Activated CD4-positive, alpha-beta T cell treated with anti-CD3 and anti-CD28 coated beads, Interleukin-2, Interleukin-6, amounts not matched to agents 100 ng/mL and 50 ng/mL, durations not matched to agents 16 hours and 8 hours (primary cell): ENCODE measurements around the gene FAM25G.
"Not testable (repeated sequence)": the region's sequence is repeated elsewhere in the genome, so short reads cannot be mapped to it uniquely, and the experiment has no call there.

Experiments
- DNase-seq: peaks from one replicate; pipeline ENCODE4 v3.0.0-alpha.2; 2020

FAM25G gene

DNA sequence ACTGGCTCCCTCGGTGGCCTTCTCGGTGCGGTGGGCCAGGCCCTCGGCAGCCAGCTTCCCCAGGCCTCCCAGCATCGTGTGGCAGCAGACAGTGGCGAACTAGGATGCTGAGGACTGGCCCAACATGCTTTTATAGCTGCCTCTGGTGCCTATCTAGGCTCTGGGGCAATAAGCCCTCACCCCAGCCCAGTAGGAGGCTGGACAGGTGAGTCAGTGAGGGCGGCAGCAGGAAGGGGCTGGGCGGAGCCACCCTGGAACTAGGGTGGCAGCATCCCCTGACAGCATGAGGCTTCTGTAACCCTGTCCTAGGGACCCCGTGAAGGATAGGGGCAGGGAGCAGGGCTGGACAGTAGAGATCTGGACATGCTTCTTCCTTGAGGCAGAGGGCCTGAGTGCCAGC is at the start of gene FAM25G:
TSS of gene FAM25G (minus strand) at position 101 of the 400 bp plus-strand sequence. CDS start at position 75, 26 bp downstream.
- DNase-seq = not testable (repeated sequence)

GRCh38 chr10:47536430-47536829 is 44.9 kb upstream of the FAM25G start:
- not testable (repeated sequence) for DNase-seq

GRCh38 chr10:47523475-47523874 is 32.0 kb upstream of the FAM25G start, which contains the start of gene AGAP9:
AGAP9 (minus strand) TSS chr10:47523638; CDS start chr10:47523526, 112 bp downstream.
- not testable (repeated sequence) for DNase-seq

- DNase-seq = not testable (repeated sequence)
Measured at GRCh38 chr10:47502313-47502712, 10.8 kb upstream of the FAM25G start.

DNA sequence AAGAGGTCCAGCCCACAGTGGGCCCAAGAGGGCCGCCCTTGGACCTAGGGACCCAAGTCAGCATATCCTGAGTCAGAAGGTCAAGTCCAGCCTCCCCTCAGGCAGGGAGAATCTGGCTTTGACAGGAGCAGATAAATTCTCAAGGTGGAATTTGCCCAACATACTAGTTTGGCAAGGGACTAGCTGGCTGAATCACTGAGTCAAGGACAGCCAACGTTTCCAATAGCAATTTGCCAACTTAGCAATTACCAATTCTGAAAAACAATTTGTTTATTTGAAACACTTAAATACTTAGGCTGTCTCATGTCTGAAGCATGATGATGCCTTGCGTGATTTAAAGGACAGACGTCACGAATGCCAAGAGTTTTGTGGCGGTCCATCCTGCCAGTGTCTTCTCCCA is 2.7 kb upstream of the FAM25G start:
- DNase-seq = not testable (repeated sequence)

GRCh38 chr10:47489630-47490029 is 1.9 kb downstream of the FAM25G start:
- not testable (repeated sequence) for DNase-seq

GRCh38 chr10:47485943-47486342 is 5.6 kb downstream of the FAM25G start:
- peak; percentile 32 for DNase-seq

DNA sequence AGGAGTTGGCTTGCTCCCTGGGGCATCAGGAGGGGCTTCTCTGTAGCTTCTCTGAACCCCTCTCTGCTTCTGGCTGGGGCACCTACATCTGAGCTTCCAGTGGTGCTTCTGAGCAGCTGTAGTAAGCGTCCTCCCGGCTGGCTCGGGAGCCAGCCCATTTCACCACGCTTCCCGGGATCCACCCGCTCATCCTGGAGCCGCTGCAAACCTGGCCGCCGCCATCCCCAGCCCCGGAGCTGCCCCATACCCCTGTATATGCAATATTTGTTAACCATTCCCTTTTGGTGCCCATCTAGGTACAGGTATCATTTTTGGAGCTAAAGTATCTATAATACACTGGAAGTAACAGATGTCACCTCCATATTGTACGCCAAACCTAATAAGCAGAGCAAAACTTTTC is 6.7 kb downstream of the FAM25G start:
- DNase-seq = not testable (repeated sequence)

GRCh38 chr10:47483923-47484322 is 7.6 kb downstream of the FAM25G start, which contains the start of gene ANXA8:
ANXA8 (minus strand) TSS chr10:47484115; CDS start chr10:47483933, 182 bp downstream.
- not testable (repeated sequence) for DNase-seq

- DNase-seq = not testable (repeated sequence)
Measured at GRCh38 chr10:47482367-47482766, 9.1 kb downstream of the FAM25G start.

- DNase-seq = not testable (repeated sequence)
Measured at GRCh38 chr10:47481768-47482181, 9.7 kb downstream of the FAM25G start.

DNA sequence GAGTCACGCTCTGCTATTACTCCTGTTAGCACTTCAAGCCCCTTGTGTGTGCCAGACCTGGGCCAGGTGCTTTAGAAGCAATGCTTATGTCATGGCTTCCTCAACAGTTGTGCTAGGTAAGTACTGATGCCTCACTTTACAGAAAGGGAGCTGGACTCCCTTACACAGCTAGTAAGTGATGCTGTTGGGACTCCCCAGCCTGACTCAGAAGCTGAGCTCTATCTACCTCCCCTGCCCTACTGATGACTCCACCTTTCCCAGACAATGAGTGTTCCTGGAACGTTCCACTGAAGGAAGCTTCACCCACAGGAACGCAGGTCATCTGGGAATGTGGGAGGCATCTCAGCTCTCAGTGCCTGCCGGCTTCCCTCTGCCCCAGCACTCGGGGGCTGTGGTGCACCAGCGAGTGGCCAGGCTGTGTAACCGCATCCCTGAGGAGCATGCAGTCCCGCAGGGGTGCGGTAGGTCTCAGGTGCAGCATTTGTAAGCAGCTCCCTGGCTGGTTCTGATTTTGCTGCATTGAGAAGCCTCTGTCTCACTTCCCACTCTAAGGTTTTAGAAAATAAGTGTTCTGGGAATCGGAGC is 10.2 kb downstream of the FAM25G start:
- not testable (repeated sequence) for DNase-seq

- not testable (repeated sequence) for DNase-seq
Measured at GRCh38 chr10:47480133-47480532, 11.4 kb downstream of the FAM25G start.

DNA sequence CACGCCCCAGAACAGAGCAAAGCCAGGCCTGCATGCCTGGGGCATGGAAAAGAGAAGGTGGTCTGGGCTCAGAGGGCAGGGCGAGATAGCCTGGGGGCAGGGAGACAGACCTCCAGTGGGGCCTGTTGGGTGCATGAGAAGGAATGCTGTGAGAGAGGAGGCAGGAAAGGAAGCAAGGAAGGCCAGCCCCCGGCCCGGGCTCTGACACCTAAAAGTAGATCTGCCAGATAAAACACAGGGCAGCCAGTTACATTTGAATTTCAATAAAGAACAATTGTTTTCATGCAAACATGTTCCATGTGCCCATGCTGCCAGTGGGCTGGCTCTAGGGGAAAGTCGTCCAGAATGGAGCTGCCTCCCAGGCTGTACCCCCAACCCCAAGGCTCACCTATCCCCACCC is 13.4 kb downstream of the FAM25G start:
- DNase-seq = not testable (repeated sequence)

DNA sequence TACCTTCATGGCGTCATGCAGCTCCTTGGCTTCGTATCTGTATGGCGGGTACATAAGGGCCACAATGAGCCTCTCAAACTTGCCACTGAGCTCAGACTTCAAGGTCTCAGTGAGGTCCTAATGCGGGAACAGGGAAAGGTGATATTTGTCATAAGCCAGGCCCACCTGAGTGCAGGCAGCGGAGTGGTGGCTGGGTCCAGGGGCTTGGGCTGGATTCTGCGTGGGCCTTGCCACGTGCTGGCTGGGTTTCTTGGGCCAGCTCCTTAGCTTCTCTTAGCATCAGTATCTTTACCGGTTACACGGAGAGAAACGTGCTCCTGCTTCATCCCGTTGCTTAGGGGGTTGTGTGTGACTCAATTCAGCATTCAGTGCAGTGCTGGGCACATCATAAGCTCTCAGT is 14.4 kb downstream of the FAM25G start:
- not testable (repeated sequence) for DNase-seq

DNA sequence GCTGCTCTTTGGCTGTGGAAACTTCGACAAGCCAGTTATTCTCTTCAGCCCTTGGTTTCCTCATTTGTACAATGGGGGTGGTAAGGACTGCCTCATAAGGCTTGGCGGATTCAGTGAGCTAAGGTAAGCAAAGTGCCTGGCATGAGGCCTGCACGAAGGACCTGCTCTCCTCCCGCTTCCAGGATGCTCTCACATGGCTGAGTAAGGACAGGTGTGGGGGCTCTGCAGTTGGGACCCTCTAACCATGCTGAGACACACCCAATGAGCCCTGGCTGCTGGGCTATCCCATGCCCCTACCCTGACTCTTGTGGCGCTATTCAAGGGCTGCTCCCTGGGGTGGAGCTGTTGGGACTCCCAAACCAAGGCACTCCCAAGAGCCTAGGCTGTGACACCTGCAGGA is 16.4 kb downstream of the FAM25G start:
- not testable (repeated sequence) for DNase-seq

DNA sequence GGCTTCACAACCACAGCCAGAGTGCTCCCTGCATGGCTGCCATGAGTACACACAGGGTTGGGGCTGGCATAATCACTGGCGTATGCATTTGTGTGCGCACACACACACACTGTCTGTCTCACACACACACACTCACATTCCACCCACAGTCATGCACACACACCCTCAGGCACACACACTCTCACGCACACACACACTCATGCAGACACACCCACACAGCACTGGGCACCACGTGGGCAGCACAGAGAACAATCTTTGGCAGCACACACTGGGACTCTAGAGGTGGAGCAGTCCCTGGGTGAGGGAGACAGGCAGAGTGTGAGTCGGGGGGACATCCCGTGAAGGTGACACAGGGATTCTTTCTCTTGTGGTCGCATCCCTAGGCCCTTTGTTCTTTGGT is 18.0 kb downstream of the FAM25G start:
- not testable (repeated sequence) for DNase-seq

DNA sequence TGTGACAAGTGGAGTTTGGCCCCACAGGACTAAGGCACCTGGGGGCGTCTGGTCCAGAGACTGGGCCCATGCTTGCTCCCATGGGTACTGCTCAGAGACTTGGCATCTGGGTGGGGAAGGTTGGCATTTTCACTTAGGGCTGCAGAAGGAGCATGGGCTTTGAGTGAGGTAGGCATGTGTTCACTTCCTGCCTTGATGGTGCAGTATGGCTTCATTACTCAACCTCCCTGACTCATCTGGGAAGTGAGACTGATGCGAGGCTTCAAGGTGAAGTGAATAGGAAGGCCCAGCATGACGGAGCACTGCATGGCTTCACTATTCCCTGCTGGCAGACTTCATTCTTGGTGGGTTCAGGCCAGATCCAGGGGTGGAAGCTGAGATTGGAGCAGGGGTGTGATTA is 18.9 kb downstream of the FAM25G start:
- DNase-seq = not testable (repeated sequence)

GRCh38 chr10:47472072-47472471 is 19.4 kb downstream of the FAM25G start:
- not testable (repeated sequence) for DNase-seq

DNA sequence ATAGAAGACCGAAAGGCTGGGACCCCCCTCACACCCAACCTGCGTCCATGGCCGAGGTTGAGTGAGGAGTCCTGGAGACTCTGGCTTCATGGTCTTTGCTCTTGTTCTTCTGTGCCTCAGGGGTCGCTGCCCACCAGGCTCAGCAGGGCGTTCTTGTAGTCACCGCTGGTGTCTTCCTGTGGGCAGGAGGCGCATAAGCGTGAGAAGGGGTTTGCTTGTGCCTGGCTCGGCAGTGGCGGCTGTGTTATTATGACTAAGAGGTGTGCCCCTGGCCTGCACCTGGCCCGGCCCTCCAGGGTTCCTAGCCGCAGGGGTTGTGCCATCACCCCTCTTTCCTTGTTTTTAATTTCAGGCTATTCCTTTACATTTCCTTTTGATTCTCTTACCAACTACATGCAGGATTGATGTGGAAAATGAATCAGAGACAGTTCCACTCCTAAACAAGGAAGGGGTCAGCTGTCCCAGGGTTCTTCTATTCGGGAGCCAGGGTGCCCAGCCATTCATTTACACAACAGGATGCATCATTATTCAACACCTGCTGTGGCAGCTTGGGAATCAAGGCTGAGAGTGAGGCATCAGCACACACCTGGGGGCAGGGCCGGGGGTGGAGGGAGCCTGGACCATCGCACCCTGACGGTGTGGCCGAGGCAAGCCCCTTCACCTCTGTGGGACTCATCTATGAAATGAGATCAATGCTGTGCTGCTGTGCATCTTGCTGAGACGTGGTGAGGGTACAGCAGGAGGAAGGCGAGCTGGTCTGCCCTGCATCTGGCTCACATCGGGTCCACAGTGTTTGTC is 22.6 kb downstream of the FAM25G start:
- DNase-seq = not testable (repeated sequence)

DNA sequence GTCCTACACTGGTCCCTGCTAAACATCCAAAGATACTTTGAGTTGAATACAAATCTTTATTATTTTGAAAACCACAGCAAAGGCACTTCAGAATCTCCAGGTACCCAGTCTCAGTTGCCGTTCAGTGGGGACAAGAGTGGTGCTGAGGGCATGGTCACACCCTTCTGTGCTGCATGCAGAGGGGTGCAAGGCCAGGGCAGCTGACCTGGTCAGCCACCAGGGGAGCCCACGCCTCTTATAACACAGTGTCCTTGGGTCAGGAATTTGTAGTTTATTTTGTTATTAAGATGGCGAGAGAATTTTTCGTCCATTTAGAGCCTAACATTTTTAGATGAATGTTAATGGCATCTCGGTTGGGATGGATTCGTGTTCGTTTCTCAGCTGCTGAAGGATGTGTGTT is 23.5 kb downstream of the FAM25G start:
- DNase-seq = not testable (repeated sequence)

GRCh38 chr10:47467458-47467857 is 24.0 kb downstream of the FAM25G start:
- not testable (repeated sequence) for DNase-seq

DNA sequence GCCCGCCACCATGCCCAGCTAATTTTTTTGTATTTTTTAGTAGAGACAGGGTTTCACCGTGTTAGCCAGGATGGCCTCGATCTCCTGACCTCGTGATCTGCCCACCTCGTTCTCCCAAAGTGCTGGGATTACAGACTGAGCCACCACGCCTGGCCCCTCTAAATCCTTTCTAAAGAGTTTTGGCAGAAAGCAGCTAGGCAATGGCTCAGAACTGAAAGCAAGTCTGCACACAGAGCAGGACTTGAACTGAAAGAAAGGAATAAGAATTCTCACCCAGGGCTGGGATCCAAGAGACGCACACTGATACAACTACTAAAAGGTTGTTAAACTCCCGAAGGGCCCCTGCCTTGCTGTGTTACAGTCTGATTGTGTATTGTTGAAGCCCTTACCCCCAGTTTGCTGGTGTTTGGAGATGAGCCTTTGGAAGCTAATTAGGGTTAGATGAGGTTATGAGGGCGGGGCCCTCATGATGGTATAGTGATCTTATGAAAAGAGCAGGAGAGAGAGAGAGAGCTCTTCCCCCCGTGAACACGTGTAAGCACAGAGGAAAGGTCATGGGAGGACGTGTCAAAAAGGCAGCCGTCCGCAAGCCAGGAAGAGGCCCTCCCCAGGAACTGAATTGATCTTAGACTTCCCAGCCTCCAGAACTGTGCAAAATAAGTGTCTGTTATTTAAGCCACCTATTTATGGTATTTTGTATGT is 26.1 kb downstream of the FAM25G start:
- DNase-seq = not testable (repeated sequence)
